HEK293 (cell line): ENCODE data around the gene CASP7.

ENCODE experiments used
- HOXD13 ChIP-seq: sonication (generic); formaldehyde crosslinking; IDR thresholded peaks from 2 replicates; pipeline ENCODE4 v1.8.0; 2022; ENCODE audit warnings: missing genetic modification reagents, borderline replicate concordance
- ZNF121 ChIP-seq: fragments of 450-650 bp; formaldehyde crosslinking; IDR thresholded peaks from 2 replicates; pipeline ENCODE4 v1.5.1; 2016; ENCODE audit warnings: missing biosample characterization, missing genetic modification characterization
- ZNF132 ChIP-seq: fragments of 450-650 bp; formaldehyde crosslinking; IDR thresholded peaks from 2 replicates; pipeline ENCODE4 v1.5.1; 2017; ENCODE audit warnings: missing biosample characterization, missing genetic modification characterization, borderline replicate concordance
- ZNF184 ChIP-seq: fragments of 450-650 bp; IDR thresholded peaks from 2 replicates; pipeline ENCODE4 v1.5.1; 2018; ENCODE audit warnings: missing biosample characterization, mild to moderate bottlenecking, missing genetic modification characterization
- ZNF544 ChIP-seq: fragments of 450-650 bp; formaldehyde crosslinking; IDR thresholded peaks from 2 replicates; pipeline ENCODE4 v1.5.0; 2017; ENCODE audit warnings: missing biosample characterization, missing genetic modification characterization
- TF ChIP-seq, protein P1 (sequence below): fragments of 450-650 bp; formaldehyde crosslinking; IDR thresholded peaks from 2 replicates; pipeline ENCODE4 v1.5.1; 2016; ENCODE audit warnings: missing biosample characterization, missing genetic modification characterization

DNA sequence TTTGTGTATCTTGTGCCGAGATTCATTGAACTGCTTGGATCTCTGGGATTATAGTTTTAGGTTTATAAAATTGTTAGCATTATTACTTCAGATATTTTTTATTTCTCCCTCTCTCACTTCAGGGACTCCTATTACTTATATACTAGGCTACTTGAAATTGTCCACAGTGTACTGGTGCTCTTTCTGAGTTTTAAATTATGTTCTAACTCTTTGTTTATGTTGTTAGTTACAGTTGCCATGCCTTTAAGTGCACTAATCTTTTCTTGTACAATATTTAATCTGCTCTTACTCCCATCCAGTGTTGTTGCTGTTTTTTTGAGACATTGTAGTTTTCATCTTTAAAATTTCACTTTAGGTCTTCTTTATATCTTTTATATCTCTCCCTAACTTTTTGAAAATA is 84.9 kb downstream of the CASP7 start:
- TF ChIP-seq, protein P1, sequence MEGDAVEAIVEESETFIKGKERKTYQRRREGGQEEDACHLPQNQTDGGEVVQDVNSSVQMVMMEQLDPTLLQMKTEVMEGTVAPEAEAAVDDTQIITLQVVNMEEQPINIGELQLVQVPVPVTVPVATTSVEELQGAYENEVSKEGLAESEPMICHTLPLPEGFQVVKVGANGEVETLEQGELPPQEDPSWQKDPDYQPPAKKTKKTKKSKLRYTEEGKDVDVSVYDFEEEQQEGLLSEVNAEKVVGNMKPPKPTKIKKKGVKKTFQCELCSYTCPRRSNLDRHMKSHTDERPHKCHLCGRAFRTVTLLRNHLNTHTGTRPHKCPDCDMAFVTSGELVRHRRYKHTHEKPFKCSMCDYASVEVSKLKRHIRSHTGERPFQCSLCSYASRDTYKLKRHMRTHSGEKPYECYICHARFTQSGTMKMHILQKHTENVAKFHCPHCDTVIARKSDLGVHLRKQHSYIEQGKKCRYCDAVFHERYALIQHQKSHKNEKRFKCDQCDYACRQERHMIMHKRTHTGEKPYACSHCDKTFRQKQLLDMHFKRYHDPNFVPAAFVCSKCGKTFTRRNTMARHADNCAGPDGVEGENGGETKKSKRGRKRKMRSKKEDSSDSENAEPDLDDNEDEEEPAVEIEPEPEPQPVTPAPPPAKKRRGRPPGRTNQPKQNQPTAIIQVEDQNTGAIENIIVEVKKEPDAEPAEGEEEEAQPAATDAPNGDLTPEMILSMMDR (tag by site-specific recombination), result no peak
- TF ChIP-seq ZNF121, result no peak
- no peak for TF ChIP-seq ZNF184 (tag by site-specific recombination)
- no peak for TF ChIP-seq HOXD13 (CRISPR knock-in tag)
- no peak for TF ChIP-seq ZNF544
- no peak for TF ChIP-seq ZNF132 (tag by site-specific recombination)
